ENCODE measurements around the gene CFAP46. TPM values are rescaled to one million over a fixed set of nuclear protein-coding genes. Genes with fewer than 3 reads are reported as not detected.

Gene CFAP46
- total RNA-seq, 1 donor from 2014 or later, result 1.6 TPM

DNA sequence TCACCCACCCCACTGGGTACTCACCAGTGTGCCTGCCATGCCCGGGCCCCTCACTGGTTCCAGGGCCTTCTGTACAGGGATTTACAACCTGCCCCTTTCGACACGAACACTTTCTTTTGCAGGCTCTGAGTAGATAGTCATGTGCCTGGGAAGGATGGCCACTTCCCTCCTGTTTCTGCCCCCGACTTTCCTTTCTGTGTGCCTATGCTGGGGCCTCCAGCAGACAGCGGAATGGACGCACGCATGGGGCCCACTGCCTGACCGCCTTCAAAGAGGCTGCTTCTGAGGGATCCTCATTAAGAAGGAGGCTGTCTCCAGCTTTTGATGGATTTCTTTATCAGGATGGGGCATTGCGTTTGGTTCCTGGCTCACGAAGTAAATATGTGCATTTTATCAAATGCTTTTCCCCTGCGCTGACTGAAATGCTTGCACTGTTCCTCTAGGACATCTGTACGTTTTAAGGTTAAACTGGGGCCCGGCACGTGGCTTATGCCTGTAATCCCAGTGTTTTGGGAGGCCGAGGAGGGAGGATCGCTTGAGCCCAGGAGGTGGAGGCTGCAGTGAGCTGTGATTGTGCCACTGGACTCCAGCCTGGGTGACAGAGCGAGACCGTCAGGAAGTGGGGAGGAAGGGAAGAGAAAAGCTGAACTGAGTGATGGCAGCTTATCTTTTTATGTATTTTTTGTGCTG is 127.1 kb downstream of the CFAP46 start:
- Histone ChIP-seq H4K20me1 (ENCODE audit: low read depth) (no peaks in the 10 kb centered on the region), H3K9me3 (ENCODE audit: low read depth) (no peaks in the 10 kb centered on the region), H3K4me2 (no peak overlapping the region), H2AFZ (replicated peaks) (no peak overlapping the region), H3K27ac (no peak overlapping the region), H3K4me3 (no peak overlapping the region), H3K79me2 (ENCODE audit: low read depth) (no peaks in the 10 kb centered on the region), H3F3A (ENCODE audit: low read depth) (no peaks in the 10 kb centered on the region), H3K27me3 (no peaks in the 10 kb centered on the region), H3K4me1 (no peaks in the 10 kb centered on the region), H3K9ac (no peak overlapping the region), H3K36me3 (no peaks in the 10 kb centered on the region)
- Mint-ChIP-seq H3K4me3 (no peak overlapping the region), H3K27me3 (ENCODE audit: insufficient read depth, low read depth) (peaks cover 14% of the 10 kb centered on the region), H3K27ac (no peak overlapping the region), H3K9me3 (peaks cover 17% of the 10 kb centered on the region), H3K4me1 (peaks cover 14% of the 10 kb centered on the region), H3K36me3 (no peaks in the 10 kb centered on the region)
- DNase-seq (ENCODE audit: low spot score), result no peak
- no peak for TF ChIP-seq EZH2 (IDR thresholded peaks at IDR 0.05)
- no peak for TF ChIP-seq EZH2phosphoT487 (IDR thresholded peaks at IDR 0.05)

DNA sequence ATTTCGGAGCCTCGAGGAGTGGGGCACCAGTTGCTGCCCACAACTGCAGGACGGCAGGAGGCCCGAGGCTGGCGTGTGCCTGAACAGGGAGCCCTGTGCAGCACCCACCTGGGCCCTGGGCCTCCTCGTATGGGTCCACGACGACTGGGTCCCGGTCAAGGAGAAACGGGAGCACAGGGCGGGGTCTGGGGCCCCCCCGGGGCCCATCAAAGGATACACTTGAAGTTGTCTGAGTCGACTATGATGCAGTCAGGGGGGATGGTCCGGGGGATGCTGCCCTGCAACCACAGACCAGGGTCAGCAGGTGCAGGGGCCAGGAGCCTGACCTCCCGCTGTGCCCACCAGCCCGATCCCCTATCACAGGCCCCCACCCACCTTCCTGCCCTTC is 127.9 kb downstream of the CFAP46 start:
- H3K4me2 ChIP-seq, result no peak overlapping the region
- Mint-ChIP-seq H3K4me3 (no peak overlapping the region), H3K27me3 (ENCODE audit: insufficient read depth, low read depth) (peaks cover 15% of the 10 kb centered on the region), H3K9me3 (peaks cover 9% of the 10 kb centered on the region), H3K27ac (no peak overlapping the region), H3K36me3 (no peaks in the 10 kb centered on the region), H3K4me1 (peaks cover 14% of the 10 kb centered on the region)
- no peak overlapping the region for H3K4me3 ChIP-seq
- H3K9ac ChIP-seq, result no peak overlapping the region
- H3K36me3 ChIP-seq, result no peaks in the 10 kb centered on the region
- no peak overlapping the region for H2AFZ ChIP-seq (replicated peaks)
- H4K20me1 ChIP-seq (ENCODE audit: low read depth), result no peaks in the 10 kb centered on the region
- H3K4me1 ChIP-seq, result no peaks in the 10 kb centered on the region
- no peaks in the 10 kb centered on the region for H3F3A ChIP-seq (ENCODE audit: low read depth)
- H3K27ac ChIP-seq, result no peak overlapping the region
- TF ChIP-seq, protein P1, sequence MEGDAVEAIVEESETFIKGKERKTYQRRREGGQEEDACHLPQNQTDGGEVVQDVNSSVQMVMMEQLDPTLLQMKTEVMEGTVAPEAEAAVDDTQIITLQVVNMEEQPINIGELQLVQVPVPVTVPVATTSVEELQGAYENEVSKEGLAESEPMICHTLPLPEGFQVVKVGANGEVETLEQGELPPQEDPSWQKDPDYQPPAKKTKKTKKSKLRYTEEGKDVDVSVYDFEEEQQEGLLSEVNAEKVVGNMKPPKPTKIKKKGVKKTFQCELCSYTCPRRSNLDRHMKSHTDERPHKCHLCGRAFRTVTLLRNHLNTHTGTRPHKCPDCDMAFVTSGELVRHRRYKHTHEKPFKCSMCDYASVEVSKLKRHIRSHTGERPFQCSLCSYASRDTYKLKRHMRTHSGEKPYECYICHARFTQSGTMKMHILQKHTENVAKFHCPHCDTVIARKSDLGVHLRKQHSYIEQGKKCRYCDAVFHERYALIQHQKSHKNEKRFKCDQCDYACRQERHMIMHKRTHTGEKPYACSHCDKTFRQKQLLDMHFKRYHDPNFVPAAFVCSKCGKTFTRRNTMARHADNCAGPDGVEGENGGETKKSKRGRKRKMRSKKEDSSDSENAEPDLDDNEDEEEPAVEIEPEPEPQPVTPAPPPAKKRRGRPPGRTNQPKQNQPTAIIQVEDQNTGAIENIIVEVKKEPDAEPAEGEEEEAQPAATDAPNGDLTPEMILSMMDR (IDR thresholded peaks at IDR 0.05), result no peak
- TF ChIP-seq EZH2phosphoT487 (IDR thresholded peaks at IDR 0.05) (no peak), EZH2 (IDR thresholded peaks at IDR 0.05) (no peak)
- H3K79me2 ChIP-seq (ENCODE audit: low read depth), result no peaks in the 10 kb centered on the region
- no peaks in the 10 kb centered on the region for H3K9me3 ChIP-seq (ENCODE audit: low read depth)
- H3K27me3 ChIP-seq, result no peaks in the 10 kb centered on the region
- DNase-seq (ENCODE audit: low spot score), result no peak

DNA sequence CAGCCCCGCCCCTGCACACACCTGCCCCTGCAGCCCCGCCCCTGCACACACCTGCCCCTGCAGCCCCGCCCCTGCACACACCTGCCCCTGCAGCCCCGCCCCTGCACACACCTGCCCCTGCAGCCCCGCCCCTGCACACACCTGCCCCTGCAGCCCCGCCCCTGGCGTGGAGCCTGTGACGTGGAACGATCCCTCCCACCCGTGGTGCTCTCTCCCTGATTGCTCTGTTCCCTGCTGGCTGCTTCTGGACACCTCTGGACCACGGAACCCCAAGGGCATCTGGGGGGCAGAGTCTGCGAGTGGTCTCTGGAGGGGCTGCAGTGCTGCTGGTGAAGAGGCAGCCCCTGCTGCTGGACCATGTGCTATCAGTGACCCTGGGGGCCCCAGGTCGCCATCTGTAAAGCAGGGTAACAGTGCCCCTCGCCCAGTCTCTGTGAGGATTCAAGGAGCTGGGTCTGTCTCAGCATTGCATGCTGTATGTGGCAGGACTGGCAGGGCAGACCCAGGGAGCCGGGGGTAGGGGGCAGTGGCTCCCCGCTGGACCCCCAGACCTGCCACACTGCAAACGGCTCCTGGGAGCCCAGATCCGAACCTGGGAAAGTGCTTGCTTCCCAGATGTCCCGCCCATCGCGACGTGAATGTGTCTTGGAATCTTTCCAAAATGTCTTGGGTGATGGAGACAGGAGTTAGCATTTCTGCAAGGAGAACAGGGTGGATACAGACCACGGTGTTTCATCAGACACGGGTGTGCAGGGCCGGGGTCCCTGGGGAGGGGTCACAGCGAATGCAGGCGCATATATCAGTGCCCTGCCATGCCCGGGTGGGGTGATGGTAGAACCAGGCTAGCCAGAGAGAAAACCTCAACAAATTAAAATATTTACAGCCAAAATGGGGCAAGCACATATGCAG is 128.6 kb downstream of the CFAP46 start:
- Mint-ChIP-seq H3K36me3 (no peaks in the 10 kb centered on the region), H3K9me3 (peaks cover 3% of the 10 kb centered on the region), H3K4me3 (no peak overlapping the region), H3K27ac (no peak overlapping the region), H3K4me1 (peaks cover 16% of the 10 kb centered on the region), H3K27me3 (ENCODE audit: insufficient read depth, low read depth) (peaks cover 15% of the 10 kb centered on the region)
- H4K20me1 ChIP-seq (ENCODE audit: low read depth), result no peaks in the 10 kb centered on the region
- no peaks in the 10 kb centered on the region for H3K79me2 ChIP-seq (ENCODE audit: low read depth)
- H3F3A ChIP-seq (ENCODE audit: low read depth), result no peaks in the 10 kb centered on the region
- no peak overlapping the region for H3K9ac ChIP-seq
- H3K36me3 ChIP-seq, result no peaks in the 10 kb centered on the region
- no peak overlapping the region for H3K27ac ChIP-seq
- TF ChIP-seq EZH2phosphoT487 (IDR thresholded peaks at IDR 0.05), result no peak
- TF ChIP-seq, protein P1 (IDR thresholded peaks at IDR 0.05), result no peak
- no peak for TF ChIP-seq EZH2 (IDR thresholded peaks at IDR 0.05)
- DNase-seq (ENCODE audit: low spot score), result no peak
- H3K27me3 ChIP-seq, result no peaks in the 10 kb centered on the region
- no peaks in the 10 kb centered on the region for H3K4me1 ChIP-seq
- H2AFZ ChIP-seq (replicated peaks), result no peak overlapping the region
- H3K9me3 ChIP-seq (ENCODE audit: low read depth), result no peaks in the 10 kb centered on the region
- no peak overlapping the region for H3K4me3 ChIP-seq
- no peak overlapping the region for H3K4me2 ChIP-seq
